AG08395 (cell line): ENCODE data around the gene TBKBP1.
"Not testable (repeated sequence)": the region's sequence is repeated elsewhere in the genome, so short reads cannot be mapped to it uniquely, and the experiment has no call there.

Experiments used
- DNase-seq: peaks from one replicate; pipeline ENCODE4 v3.0.0; 2012; ENCODE audit warnings: mixed read lengths, low spot score

The TBKBP1 gene

GRCh38 chr17:47733047-47733673 is 39.2 kb downstream of the TBKBP1 start, which contains the start of gene TBX21:
Gene TBX21 (plus strand): TSS chr17:47733236. CDS start chr17:47733455, 219 bp downstream.
- peak; percentile 42 for DNase-seq

GRCh38 chr17:47733674-47734410 is 39.9 kb downstream of the TBKBP1 start:
- no peak for DNase-seq

- no peak for DNase-seq
Observed at GRCh38 chr17:47735139-47735464, 41.1 kb downstream of the TBKBP1 start.

- no peak for DNase-seq
Observed at GRCh38 chr17:47735536-47736011, 41.6 kb downstream of the TBKBP1 start.

GRCh38 chr17:47736501-47737495 is 42.8 kb downstream of the TBKBP1 start:
- DNase-seq: no peak

- no peak for DNase-seq
Observed at GRCh38 chr17:47738178-47738577, 44.2 kb downstream of the TBKBP1 start.

- DNase-seq: no peak
Observed at GRCh38 chr17:47739150-47739549, 45.2 kb downstream of the TBKBP1 start.

GRCh38 chr17:47739945-47740344 is 46.0 kb downstream of the TBKBP1 start:
- DNase-seq: not testable (repeated sequence)

GRCh38 chr17:47741109-47741792 is 47.3 kb downstream of the TBKBP1 start:
- DNase-seq: no peak

GRCh38 chr17:47741793-47742145 is 47.8 kb downstream of the TBKBP1 start:
- DNase-seq: no peak

- no peak for DNase-seq
Observed at GRCh38 chr17:47742319-47743181, 48.6 kb downstream of the TBKBP1 start.

GRCh38 chr17:47744168-47745036 is 50.4 kb downstream of the TBKBP1 start:
- DNase-seq: no peak

- no peak for DNase-seq
Observed at GRCh38 chr17:47745037-47745380, 51.0 kb downstream of the TBKBP1 start.

GRCh38 chr17:47751471-47751870 is 57.5 kb downstream of the TBKBP1 start:
- DNase-seq: no peak

- DNase-seq: no peak
Observed at GRCh38 chr17:47757386-47757785, 63.4 kb downstream of the TBKBP1 start.

- no peak for DNase-seq
Observed at GRCh38 chr17:47760409-47761140, 66.6 kb downstream of the TBKBP1 start.
